Adrenal gland (tissue), 5 donors: Measurements from ENCODE around the gene TGFB1.

Source experiments
- CTCF ChIP-seq, 6 experiments: fragments of 450-650 bp in 4 of 6; fragments of 200-600 bp in 2 of 6; sonication (generic) in 1 of 6; IDR thresholded peaks; 1 replicate in 5 of 6; 2 replicates in 1 of 6; pipeline versions ENCODE4 v1.5.1 to v1.8.0; 2016 to 2021; ENCODE audit warnings: antibody characterized with exemption in 6 of 6, mild to moderate bottlenecking in 2 of 6, moderate library complexity in 1 of 6
- POLR2A ChIP-seq, 2 donors: fragments of 450-650 bp; IDR thresholded peaks; one replicate each; pipeline ENCODE4 v1.6.1; 2017; ENCODE audit warnings: antibody characterized with exemption in 2 of 2, mild to moderate bottlenecking in 2 of 2, moderate library complexity in 1 of 2
- donor health status: DM: no; HTN: no; CAD: no.

- TF ChIP-seq CTCF (IDR thresholded peaks at IDR 0.05) (no peak), POLR2A (IDR thresholded peaks at IDR 0.05) (no peak)
Measured at GRCh38 chr19:41384351-41384750, 30.6 kb upstream of the TGFB1 start.
